Urinary bladder (tissue), 4 donors: ENCODE measurements around the gene C21orf58. TPM values are rescaled to one million over a fixed set of nuclear protein-coding genes. Genes with fewer than 3 reads are reported as not detected.
A peak's percentile ranks its signal among the peaks of the same experiment; 100 is the strongest.

Experiments
- DNase-seq: peaks from one replicate; pipeline ENCODE4 v3.0.0-alpha.2; 2015; ENCODE audit errors: extremely low spot score
- H3K27ac ChIP-seq: one replicate; pipeline ENCODE4 v1.5.1; 2013; ENCODE audit warnings: low read depth, mild to moderate bottlenecking, moderate library complexity
- H3K36me3 ChIP-seq: one replicate; pipeline ENCODE4 v1.6.1; 2013; ENCODE audit warnings: mild to moderate bottlenecking, moderate library complexity; ENCODE audit not compliant: insufficient read depth
- H3K4me1 ChIP-seq: one replicate; pipeline ENCODE4 v1.6.1; 2013; ENCODE audit warnings: mild to moderate bottlenecking, moderate library complexity; ENCODE audit not compliant: insufficient read depth
- H3K4me3 ChIP-seq: one replicate; pipeline ENCODE4 v1.5.1; 2013; ENCODE audit warnings: low read depth, low read length
- WGBS: extraction: QIAGEN DNeasy Blood & Tissue Kit; methylation state at CpG from one replicate; pipeline ENCODE4 v1.1.7; 2013; 5-methylcytosine and 5-hydroxymethylcytosine counted together
- polyA plus RNA-seq: library from polyadenylated mRNA; stranded (reverse); fragments of 200-250 nt; gene quantifications from one replicate; pipeline ENCODE4 v1.2.3, GENCODE V29; 2013
- total RNA-seq: library from RNA; depleted of rRNA; stranded (reverse); fragments of >200 nt; gene quantifications from one replicate; pipeline ENCODE4 v1.2.3, GENCODE V29; 2014
- donor health status: healthy with polysubstance abuse.
- donor health status: healthy.

Gene C21orf58
- total and polyA plus RNA-seq, 2 donors = 1.5 to 5.2 TPM

GRCh38 chr21:46287541-46287940 lies 36.1 kb downstream of the C21orf58 start:
- WGBS = 84% methylated on average over 10 of the region's 10 CpGs

GRCh38 chr21:46286648-46287002 lies 37.0 kb downstream of the C21orf58 start:
- Histone ChIP-seq H3K4me1 (peaks cover 1% of the 10 kb centered on the region), H3K36me3 (no peaks in the 10 kb centered on the region), H3K27ac (peak overlapping the region; percentile 94), H3K4me3 (peak overlapping the region; percentile 93)
- under 1% methylated on average over 16 of the region's 16 CpGs for WGBS
- DNase-seq = no peak

More at GRCh38 chr21:46287541-46287940, 36.1 kb downstream of the C21orf58 start:
- no peak overlapping the region for H3K27ac ChIP-seq
- DNase-seq = no peak
- H3K36me3 ChIP-seq = no peaks in the 10 kb centered on the region
- no peak overlapping the region for H3K4me3 ChIP-seq
- H3K4me1 ChIP-seq = peaks cover 1% of the 10 kb centered on the region

DNA sequence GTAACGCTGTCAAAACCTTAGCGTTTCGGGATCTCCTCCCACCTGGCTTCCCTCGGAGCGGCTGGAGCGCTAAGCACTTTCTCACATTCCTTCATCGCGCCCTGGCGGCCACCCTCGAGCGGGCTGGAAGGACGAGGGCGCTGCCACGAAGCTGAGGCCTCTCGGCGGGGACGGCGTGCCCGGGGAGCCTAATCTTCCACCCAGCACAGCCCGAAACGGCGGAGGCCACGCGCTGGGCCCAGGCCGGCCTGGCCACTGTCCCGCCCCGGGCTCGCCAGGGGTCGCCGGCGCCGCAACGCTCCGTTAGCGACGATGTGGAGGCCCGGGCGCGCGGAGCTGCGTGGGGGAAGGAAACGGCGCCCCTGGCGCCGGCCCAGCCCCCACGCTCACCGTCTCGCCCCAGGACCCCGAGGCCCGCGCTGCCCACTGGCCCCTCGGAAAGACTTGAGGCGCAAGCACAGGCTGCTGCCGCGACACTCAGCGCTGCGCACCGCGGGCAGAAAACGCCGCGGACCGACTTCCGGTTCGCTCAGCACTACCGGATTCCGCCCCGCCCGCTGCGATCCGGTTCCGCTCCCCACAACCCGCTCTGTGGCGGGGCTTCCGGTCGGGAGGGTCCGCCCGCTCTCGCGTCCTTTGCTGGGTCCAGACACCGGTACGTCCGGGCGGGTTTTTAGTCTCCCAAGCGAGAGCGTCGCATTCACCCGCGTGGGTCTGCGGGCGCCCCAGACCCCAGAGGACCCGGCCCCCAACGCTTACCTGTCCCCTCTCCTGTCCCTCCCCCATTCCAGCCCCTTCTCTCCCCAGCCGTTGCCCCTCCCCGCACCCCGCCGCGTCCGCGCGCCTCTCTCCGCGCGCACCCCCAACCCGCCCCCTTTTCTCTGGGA lies 37.7 kb downstream of the C21orf58 start, which contains the start of gene YBEY:
Gene YBEY, plus strand, starts transcription at position 582 of the 887 bp plus-strand sequence. CDS start 572 bp downstream, outside the sequence.
- DNase-seq = peak; percentile 76
- Histone ChIP-seq H3K4me3 (peak within 1 kb of the TSS; percentile 93), H3K36me3 (no peaks in the 10 kb centered on the region), H3K27ac (peak within 1 kb of the TSS; percentile 94), H3K4me1 (peaks cover 3% of the 10 kb centered on the region)
- WGBS = under 1% methylated on average over 105 of the region's 105 CpGs

GRCh38 chr21:46285206-46285661 lies 38.4 kb downstream of the C21orf58 start, which contains the start of gene MCM3AP:
Gene MCM3AP (minus strand): TSS chr21:46285611. CDS start chr21:46285286, 325 bp downstream.
- peaks cover 3% of the 10 kb centered on the region for H3K4me1 ChIP-seq
- no peaks in the 10 kb centered on the region for H3K36me3 ChIP-seq
- peak within 1 kb of the TSS; percentile 93 for H3K4me3 ChIP-seq
- 34% methylated on average over 6 of the region's 6 CpGs for WGBS
- H3K27ac ChIP-seq = peak within 1 kb of the TSS; percentile 94
- no peak for DNase-seq

- no peak overlapping the region for H3K27ac ChIP-seq
- no peaks in the 10 kb centered on the region for H3K36me3 ChIP-seq
- no peak for DNase-seq
- H3K4me1 ChIP-seq = peaks cover 3% of the 10 kb centered on the region
- 82% methylated on average over 1 of the region's 1 CpG for WGBS
- no peak overlapping the region for H3K4me3 ChIP-seq
Observed at GRCh38 chr21:46284733-46285132, 38.9 kb downstream of the C21orf58 start.

GRCh38 chr21:46284077-46284644 lies 39.5 kb downstream of the C21orf58 start:
- Histone ChIP-seq H3K27ac (no peak overlapping the region), H3K36me3 (peaks cover 5% of the 10 kb centered on the region), H3K4me3 (no peak overlapping the region), H3K4me1 (peaks cover 3% of the 10 kb centered on the region)
- 81% methylated on average over 15 of the region's 15 CpGs for WGBS
- DNase-seq = no peak

GRCh38 chr21:46274797-46275390 lies 48.8 kb downstream of the C21orf58 start:
- Histone ChIP-seq H3K4me1 (no peaks in the 10 kb centered on the region), H3K27ac (no peak overlapping the region), H3K4me3 (no peak overlapping the region), H3K36me3 (peaks cover 8% of the 10 kb centered on the region)
- 94% methylated on average over 11 of the region's 11 CpGs for WGBS
- no peak for DNase-seq

- WGBS = 96% methylated on average over 14 of the region's 14 CpGs
- H3K36me3 ChIP-seq = peaks cover 3% of the 10 kb centered on the region
- H3K4me1 ChIP-seq = no peaks in the 10 kb centered on the region
Observed at GRCh38 chr21:46273341-46273740, 50.3 kb downstream of the C21orf58 start.

DNA sequence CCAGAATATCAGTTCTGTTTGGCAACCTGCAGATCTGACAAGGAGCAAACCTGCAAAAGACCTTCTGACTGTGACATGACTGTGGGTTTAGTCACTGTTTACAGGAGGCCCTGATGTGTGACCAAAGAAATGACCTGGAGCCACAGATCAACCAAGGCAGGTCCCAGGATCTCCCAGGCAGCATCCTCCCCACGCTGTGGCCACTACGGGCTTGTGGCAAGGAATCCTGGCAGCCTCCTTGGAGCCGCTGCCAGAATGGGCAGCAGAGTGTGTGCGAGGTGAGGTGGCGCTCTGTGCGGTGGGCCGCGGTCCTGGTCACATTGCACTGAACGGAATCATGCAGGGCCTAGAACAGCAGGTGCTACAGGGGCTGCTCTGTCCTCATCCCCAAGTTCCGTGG lies 54.2 kb downstream of the C21orf58 start:
- Histone ChIP-seq H3K4me3 (no peak overlapping the region), H3K27ac (no peak overlapping the region), H3K4me1 (no peaks in the 10 kb centered on the region), H3K36me3 (peaks cover 9% of the 10 kb centered on the region)
- 95% methylated on average over 10 of the region's 10 CpGs for WGBS
- no peak for DNase-seq

More at GRCh38 chr21:46273341-46273740, 50.3 kb downstream of the C21orf58 start:
- no peak for DNase-seq
- H3K4me3 ChIP-seq = no peak overlapping the region
- H3K27ac ChIP-seq = no peak overlapping the region

DNA sequence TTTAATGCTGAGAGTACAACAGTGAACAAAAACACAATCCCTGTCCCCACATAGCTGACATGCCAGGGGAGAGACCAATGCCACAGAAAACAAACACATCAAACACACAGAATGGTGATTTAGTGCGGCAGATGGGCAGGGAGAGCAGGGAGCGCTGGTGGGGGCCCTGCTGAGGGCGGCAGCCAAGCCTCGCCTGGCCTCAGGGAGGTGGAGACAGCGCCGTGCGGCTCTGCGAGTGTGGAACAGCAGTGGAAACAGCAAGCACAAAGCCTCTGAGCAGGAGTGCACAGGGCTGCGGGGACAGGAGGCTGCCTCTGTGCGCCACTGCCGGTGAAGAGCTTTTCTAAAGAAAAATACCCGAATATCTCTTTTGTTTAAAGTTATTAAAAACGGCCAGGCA lies 55.3 kb downstream of the C21orf58 start:
- WGBS = 94% methylated on average over 13 of the region's 13 CpGs
- H3K4me3 ChIP-seq = no peak overlapping the region
- no peak for DNase-seq
- H3K27ac ChIP-seq = no peak overlapping the region
- H3K4me1 ChIP-seq = no peaks in the 10 kb centered on the region
- peaks cover 9% of the 10 kb centered on the region for H3K36me3 ChIP-seq

GRCh38 chr21:46266946-46267345 lies 56.7 kb downstream of the C21orf58 start:
- Histone ChIP-seq H3K4me3 (no peak overlapping the region), H3K4me1 (no peaks in the 10 kb centered on the region), H3K27ac (no peak overlapping the region), H3K36me3 (peaks cover 9% of the 10 kb centered on the region)
- WGBS = 96% methylated on average over 19 of the region's 19 CpGs
- no peak for DNase-seq

DNA sequence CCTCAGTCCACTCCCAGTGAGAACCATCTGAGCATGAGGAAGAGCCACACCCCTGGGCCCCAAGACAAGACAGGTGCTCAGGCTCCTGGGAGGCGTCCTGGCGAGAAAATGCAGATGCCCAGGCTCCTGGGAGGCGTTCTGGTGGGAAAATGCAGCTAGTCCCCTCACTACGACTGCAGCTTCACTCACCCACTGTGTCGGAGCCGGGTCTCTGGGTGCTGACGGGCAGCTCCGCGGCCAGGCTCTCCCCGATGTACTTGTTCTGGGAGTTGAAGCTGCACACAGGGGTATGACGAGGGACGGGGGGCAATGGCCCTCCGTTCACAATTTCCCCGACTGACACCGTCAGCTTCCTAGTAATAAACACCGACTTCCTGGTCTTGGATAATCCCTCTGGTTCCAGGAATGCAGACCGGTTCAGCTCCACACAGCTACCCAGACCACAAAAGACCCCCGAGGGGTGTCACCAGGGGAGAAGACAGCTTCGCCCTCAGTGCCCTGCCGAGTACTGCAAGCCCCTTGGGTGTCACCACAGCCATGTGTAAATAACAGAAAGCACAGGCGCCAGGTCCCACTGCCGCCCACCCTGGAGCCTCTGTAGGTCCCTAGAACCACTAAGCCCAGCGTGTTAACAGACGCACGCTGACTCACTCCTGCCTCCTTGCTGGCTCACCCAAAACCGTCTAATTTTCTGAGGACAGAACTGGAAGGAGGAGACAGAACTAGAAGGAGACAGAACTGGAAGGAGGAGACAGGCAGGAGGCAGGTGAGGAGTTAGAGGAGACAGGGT lies 57.7 kb downstream of the C21orf58 start:
- Histone ChIP-seq H3K27ac (no peak overlapping the region), H3K36me3 (peaks cover 12% of the 10 kb centered on the region), H3K4me3 (no peak overlapping the region), H3K4me1 (no peaks in the 10 kb centered on the region)
- 83% methylated on average over 26 of the region's 26 CpGs for WGBS
- DNase-seq = no peak

GRCh38 chr21:46264690-46265144 lies 59.0 kb downstream of the C21orf58 start:
- WGBS = 89% methylated on average over 13 of the region's 13 CpGs
- Histone ChIP-seq H3K27ac (no peak overlapping the region), H3K4me3 (no peak overlapping the region), H3K4me1 (no peaks in the 10 kb centered on the region), H3K36me3 (peaks cover 14% of the 10 kb centered on the region)
- DNase-seq = no peak
